Measurements from ENCODE around the gene PDCD6IP. TPM values are rescaled to one million over a fixed set of nuclear protein-coding genes. Genes with fewer than 3 reads are reported as not detected.

The PDCD6IP gene
- total and polyA plus RNA-seq, 2 of the 13 experiments (the other 11 are each of a cell fraction or from before 2014, with no cell fraction given): 62.5 to 85.6 TPM

- TF ChIP-seq ZNF614 (CRISPR knock-in tag; IDR thresholded peaks at IDR 0.05; ENCODE audit: borderline replicate concordance) (0 out of 2 replicates have a peak, but pooled peaks have one; percentile 7), ZNF180 (CRISPR knock-in tag; IDR thresholded peaks at IDR 0.05; ENCODE audit: borderline replicate concordance, low read depth) (no peak), FOXA3 (CRISPR knock-in tag; IDR thresholded peaks at IDR 0.05) (peak; percentile 44; the same call in 1 of the 2 replicates), ZBTB20 (CRISPR knock-in tag; IDR thresholded peaks at IDR 0.05; ENCODE audit: borderline replicate concordance, low read depth) (no peak), CBFB (CRISPR knock-in tag; IDR thresholded peaks at IDR 0.05) (0 out of 2 replicates have a peak, but pooled peaks have one; percentile 18), ZNF616 (CRISPR knock-in tag; IDR thresholded peaks at IDR 0.05; ENCODE audit: low read depth) (no peak), IRF9 (CRISPR knock-in tag; IDR thresholded peaks at IDR 0.05; ENCODE audit: borderline replicate concordance) (no peak), ZNF772 (CRISPR knock-in tag; IDR thresholded peaks at IDR 0.05) (no peak), GATAD2A (CRISPR knock-in tag; IDR thresholded peaks at IDR 0.05) (no peak), NFAT5 (CRISPR knock-in tag; IDR thresholded peaks at IDR 0.05) (0 out of 2 replicates have a peak, but pooled peaks have one; percentile 1), NRL (CRISPR knock-in tag; IDR thresholded peaks at IDR 0.05; ENCODE audit: borderline replicate concordance) (no peak), MYPOP (CRISPR knock-in tag; IDR thresholded peaks at IDR 0.05) (no peak), MEIS1 (CRISPR knock-in tag; IDR thresholded peaks at IDR 0.05; ENCODE audit: borderline replicate concordance) (no peak), ZNF337 (CRISPR knock-in tag; IDR thresholded peaks at IDR 0.05; ENCODE audit: borderline replicate concordance, low read depth) (no peak), GATA4 (IDR thresholded peaks at IDR 0.05; ENCODE audit: borderline replicate concordance, low read depth) (no peak), ZNF501 (CRISPR knock-in tag; IDR thresholded peaks at IDR 0.05) (no peak), NPAS2 (CRISPR knock-in tag; IDR thresholded peaks at IDR 0.05; ENCODE audit: borderline replicate concordance) (no peak), ZNF33B (CRISPR knock-in tag; IDR thresholded peaks at IDR 0.05) (0 out of 2 replicates have a peak, but pooled peaks have one; percentile 1), ZC3H13 (CRISPR knock-in tag; IDR thresholded peaks at IDR 0.05) (no peak), RBM22 (optimal IDR thresholded peaks at IDR 0.05; ENCODE audit: low read length) (no peak), ZNF24 (IDR thresholded peaks at IDR 0.05) (no peak), ZFP37 (CRISPR knock-in tag; IDR thresholded peaks at IDR 0.05; ENCODE audit: borderline replicate concordance) (no peak)
- TF ChIP-seq, protein P1, sequence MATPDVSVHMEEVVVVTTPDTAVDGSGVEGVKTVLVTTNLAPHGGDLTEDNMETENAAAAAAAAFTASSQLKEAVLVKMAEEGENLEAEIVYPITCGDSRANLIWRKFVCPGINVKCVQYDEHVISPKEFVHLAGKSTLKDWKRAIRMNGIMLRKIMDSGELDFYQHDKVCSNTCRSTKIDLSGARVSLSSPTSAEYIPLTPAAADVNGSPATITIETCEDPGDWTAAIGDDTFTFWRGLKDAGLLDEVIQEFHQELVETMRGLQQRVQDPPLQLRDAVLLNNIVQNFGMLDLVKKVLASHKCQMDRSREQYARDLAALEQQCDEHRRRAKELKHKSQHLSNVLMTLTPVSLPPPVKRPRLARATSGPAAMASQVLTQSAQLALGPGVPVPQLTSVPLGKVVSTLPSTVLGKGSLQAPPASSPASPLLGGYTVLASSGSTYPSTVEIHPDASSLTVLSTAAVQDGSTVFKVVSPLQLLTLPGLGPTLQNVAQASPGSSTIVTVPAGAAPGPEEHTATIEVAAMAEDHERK (CRISPR knock-in tag; IDR thresholded peaks at IDR 0.05; ENCODE audit: low read depth): no peak
These were observed 365 bp upstream of the PDCD6IP start (continued) for GRCh38 chr3:33798113-33798417.
